22Rv1 (cell line): ENCODE results near the gene GCNT2.

Source experiments
- CTCF ChIP-seq: fragments of 450-650 bp; IDR thresholded peaks from 2 replicates; pipeline ENCODE4 v1.5.1; 2017; ENCODE audit warnings: mild to moderate bottlenecking
- ZFX ChIP-seq: fragments of 450-650 bp; IDR thresholded peaks from 2 replicates; pipeline ENCODE4 v1.6.1; 2017; ENCODE audit warnings: antibody characterized with exemption, borderline replicate concordance

GRCh38 chr6:10567256-10568026 is 46.3 kb downstream of the GCNT2 start:
- TF ChIP-seq CTCF (no peak), ZFX (no peak)
